ENCODE data around the gene STK32B.
"Not testable (repeated sequence)": the region's sequence is repeated elsewhere in the genome, so short reads cannot be mapped to it uniquely, and the experiment has no call there.

The STK32B gene

GRCh38 chr4:5247735-5248134, 196.5 kb downstream of the STK32B start:
- H3K4me3 ChIP-seq (ENCODE audit: control insufficient read depth, low read depth, low read length) = no peak overlapping the region
- TF ChIP-seq CTCF (conservative IDR thresholded peaks at IDR 0.05; ENCODE audit: control insufficient read depth, insufficient read depth, low read depth, low read length) = no peak
- no peak for DNase-seq (ENCODE audit: low read depth)

- H3K4me3 ChIP-seq (ENCODE audit: control insufficient read depth, low read depth, low read length) = no peak overlapping the region
- TF ChIP-seq CTCF (conservative IDR thresholded peaks at IDR 0.05; ENCODE audit: control insufficient read depth, insufficient read depth, low read depth, low read length) = no peak
- DNase-seq (ENCODE audit: low read depth) = no peak
Observed at GRCh38 chr4:5249727-5250126, 198.4 kb downstream of the STK32B start.

- DNase-seq (ENCODE audit: low read depth); H3K4me3 ChIP-seq (ENCODE audit: control insufficient read depth, low read depth, low read length): not testable (repeated sequence)
Observed at GRCh38 chr4:5250536-5250935, 199.3 kb downstream of the STK32B start.

- no peak for TF ChIP-seq CTCF (conservative IDR thresholded peaks at IDR 0.05; ENCODE audit: control insufficient read depth, insufficient read depth, low read depth, low read length)
- no peak for DNase-seq (ENCODE audit: low read depth)
- H3K4me3 ChIP-seq (ENCODE audit: control insufficient read depth, low read depth, low read length) = no peak overlapping the region
Observed at GRCh38 chr4:5256421-5256820, 205.1 kb downstream of the STK32B start.

- no peak overlapping the region for H3K4me3 ChIP-seq (ENCODE audit: control insufficient read depth, low read depth, low read length)
- DNase-seq (ENCODE audit: low read depth) = no peak
- TF ChIP-seq CTCF (conservative IDR thresholded peaks at IDR 0.05; ENCODE audit: control insufficient read depth, insufficient read depth, low read depth, low read length) = no peak
Observed at GRCh38 chr4:5257086-5257485, 205.8 kb downstream of the STK32B start.

- no peak for DNase-seq (ENCODE audit: low read depth)
- no peak overlapping the region for H3K4me3 ChIP-seq (ENCODE audit: control insufficient read depth, low read depth, low read length)
- no peak for TF ChIP-seq CTCF (conservative IDR thresholded peaks at IDR 0.05; ENCODE audit: control insufficient read depth, insufficient read depth, low read depth, low read length)
Observed at GRCh38 chr4:5259471-5259870, 208.2 kb downstream of the STK32B start.

GRCh38 chr4:5260121-5260520, 208.8 kb downstream of the STK32B start:
- DNase-seq (ENCODE audit: low read depth) = no peak
- H3K4me3 ChIP-seq (ENCODE audit: control insufficient read depth, low read depth, low read length) = no peak overlapping the region
- TF ChIP-seq CTCF (conservative IDR thresholded peaks at IDR 0.05; ENCODE audit: control insufficient read depth, insufficient read depth, low read depth, low read length) = no peak

All from fibroblast of mammary gland (primary cell).